HG02571 (cell line): Measurements from ENCODE around the gene C1orf115.
"Not testable (repeated sequence)": the region's sequence is repeated elsewhere in the genome, so short reads cannot be mapped to it uniquely, and the experiment has no call there.

ENCODE experiments used
- ATAC-seq: cut with Tn5 transposase; IDR thresholded peaks from one replicate; pipeline ENCODE4 v1.9.1; 2021; ENCODE audit warnings: mild to moderate bottlenecking, moderate library complexity; ENCODE audit not compliant: unreplicated experiment

Gene C1orf115

GRCh38 chr1:220692436-220693228, 2.5 kb downstream of the C1orf115 start:
- no peak for ATAC-seq

DNA sequence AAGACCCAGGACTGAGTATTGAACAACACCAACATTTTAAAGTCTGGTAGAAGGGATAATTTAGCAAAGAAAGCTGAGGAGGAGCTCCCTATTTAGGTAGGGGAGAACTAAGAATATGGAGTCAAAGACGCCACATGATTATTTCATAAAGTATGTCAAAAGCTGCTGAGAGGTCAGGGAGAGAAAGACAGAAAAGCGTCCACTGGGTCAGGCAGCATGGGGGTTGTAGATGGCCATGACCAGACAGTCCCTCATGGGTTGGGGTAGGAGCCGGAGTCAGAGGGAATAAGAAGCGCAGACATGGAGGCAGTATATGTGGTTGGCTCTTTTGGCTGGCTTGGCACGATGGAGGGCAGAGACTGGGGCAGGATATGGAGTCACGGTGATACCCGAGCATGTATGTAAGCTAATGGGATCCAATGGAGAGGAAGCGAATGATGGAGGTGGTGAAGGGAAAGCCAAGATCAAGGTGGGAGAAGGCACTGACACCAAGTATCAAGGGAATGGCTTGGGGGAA, 4.8 kb downstream of the C1orf115 start:
- ATAC-seq: no peak

DNA sequence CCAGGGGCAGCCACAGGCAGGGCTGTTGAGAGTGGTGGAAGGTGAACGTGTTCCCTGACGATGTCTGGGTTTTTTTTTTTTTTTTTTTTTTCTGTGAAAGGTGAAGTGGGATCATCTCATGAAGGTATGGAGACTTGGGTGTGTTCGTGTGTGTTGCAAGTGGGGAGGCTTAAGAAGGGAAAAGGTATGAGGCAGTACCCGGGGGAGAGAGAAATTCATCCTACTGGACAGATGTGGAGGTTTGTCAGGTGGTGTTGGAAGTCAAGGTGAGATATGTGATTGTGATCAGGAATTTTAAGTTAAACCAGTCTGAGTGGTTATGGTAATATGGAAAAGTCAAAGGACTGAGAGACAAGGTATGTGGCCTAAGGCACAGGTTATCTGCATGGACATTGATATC, 5.3 kb downstream of the C1orf115 start:
- no peak for ATAC-seq

GRCh38 chr1:220696226-220696862, 6.2 kb downstream of the C1orf115 start:
- ATAC-seq: no peak

- no peak for ATAC-seq
These were observed 6.7 kb downstream of the C1orf115 start for GRCh38 chr1:220696863-220697231.

GRCh38 chr1:220697326-220697725, 7.2 kb downstream of the C1orf115 start:
- no peak for ATAC-seq

DNA sequence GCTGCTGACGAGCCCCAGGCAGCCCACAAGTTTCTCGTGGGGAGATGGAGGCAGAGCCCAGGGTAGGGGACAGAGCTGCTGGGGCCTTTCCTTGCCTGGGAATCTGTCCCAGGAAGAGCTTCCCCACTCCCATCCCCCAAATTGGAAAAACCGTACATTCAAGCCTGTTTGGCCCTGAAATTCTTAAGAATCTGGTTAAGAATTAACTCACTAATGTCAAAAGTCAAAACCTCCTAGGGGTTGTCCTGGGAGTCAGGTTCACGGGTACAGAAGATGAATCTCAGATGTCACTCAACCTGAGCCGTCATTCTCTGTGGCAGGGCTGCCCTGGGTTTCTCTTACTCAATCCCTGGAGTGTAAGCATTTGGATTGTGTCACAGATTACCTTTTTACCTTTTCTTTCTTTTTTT, 8.4 kb downstream of the C1orf115 start:
- no peak for ATAC-seq

DNA sequence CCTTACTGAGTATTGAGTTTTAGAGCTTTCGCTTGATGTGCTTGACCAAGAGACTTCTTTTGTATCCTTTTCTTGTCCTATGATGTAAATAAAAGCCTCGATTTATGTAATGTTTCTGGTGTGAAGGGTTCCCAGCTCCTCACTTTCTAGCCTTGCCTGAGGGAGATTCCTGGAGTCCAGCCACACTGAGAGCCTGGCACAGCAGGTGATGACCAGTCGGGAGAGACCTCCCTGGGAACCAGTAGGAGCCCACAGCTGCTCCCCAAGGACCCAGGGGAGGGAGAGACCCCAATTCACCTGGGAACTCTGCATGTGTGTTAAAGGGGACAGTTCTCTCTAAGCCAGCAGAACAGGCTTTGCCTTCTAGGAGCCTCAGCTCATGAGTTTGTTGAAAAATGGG, 8.9 kb downstream of the C1orf115 start:
- ATAC-seq: no peak

DNA sequence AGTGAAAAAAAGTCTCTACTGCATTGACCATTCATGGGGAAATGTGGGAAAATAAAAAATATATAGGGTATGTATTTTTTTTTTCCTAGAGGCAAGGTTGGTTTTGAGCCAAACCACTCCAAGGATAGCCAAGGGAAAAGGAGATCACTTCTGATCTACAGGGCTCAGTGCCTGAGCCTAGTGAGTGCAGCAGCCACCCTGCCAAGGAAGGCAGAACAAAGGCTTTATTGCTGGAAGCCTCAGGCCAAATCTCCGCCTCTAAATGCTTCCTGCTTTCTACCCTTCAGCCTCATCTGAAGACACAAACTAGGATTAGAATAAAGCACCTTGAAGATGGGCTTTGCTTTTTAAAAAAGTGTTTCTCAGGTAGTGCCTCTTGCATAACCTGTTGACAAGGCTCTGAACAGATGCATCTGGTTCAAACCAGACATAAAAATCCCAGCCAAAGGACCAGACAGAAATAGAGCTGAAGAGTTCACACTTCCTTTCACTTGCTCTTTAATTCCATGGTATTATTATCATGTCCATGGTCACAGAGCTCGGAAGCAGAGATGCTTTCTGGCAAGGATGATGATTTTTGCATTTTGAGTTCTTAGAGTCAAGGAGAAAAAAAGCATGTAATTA, 10.5 kb downstream of the C1orf115 start:
- no peak for ATAC-seq

GRCh38 chr1:220701974-220702373, 11.8 kb downstream of the C1orf115 start:
- no peak for ATAC-seq

DNA sequence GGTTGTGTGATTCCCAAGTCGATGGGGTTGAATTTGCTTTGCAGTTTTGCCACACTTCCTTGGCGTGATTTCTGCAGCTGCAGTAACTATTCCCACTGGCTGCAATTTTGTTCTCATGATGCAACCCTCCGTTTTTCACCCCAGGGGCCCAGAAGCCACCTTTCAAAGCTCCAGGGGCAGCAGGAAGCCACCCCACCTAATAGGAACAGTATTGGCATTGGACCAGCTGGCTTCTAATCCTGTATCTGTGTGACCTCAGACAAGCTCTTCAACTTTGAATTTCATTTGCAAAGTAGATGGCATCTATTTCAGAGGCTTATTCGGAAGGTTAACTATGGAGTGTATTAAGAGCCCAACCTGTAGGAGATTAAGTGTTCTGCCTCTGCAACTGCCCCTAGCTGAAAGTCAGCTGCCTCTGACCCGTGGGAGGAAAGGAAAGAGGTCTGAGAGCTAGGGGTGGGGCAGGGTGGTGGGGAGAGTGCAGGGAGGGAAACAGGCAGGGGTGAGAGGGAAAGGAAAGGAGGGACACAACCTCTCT, 12.6 kb downstream of the C1orf115 start:
- ATAC-seq: no peak

- ATAC-seq: no peak
These were observed 13.1 kb downstream of the C1orf115 start for GRCh38 chr1:220703305-220703704.

DNA sequence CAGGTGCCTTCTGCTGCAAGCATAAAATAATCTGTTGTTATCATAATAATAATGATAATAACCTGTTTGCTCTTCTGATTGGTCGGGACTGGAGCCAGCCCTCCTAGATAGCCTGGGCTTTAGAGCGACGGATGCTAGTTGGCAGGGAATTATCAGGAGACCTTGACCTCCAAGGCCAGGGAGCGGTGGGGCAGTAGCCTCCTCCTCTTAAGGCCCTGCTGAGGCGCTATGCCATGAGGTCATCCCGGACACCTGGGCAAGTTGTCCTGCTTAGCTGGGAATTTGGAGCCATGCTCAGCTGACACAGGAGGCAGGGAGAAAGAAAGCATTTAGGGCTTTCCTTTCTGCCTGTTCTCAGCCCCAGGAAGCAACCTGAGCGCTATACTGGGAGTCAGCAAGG, 15.6 kb downstream of the C1orf115 start:
- ATAC-seq: no peak

DNA sequence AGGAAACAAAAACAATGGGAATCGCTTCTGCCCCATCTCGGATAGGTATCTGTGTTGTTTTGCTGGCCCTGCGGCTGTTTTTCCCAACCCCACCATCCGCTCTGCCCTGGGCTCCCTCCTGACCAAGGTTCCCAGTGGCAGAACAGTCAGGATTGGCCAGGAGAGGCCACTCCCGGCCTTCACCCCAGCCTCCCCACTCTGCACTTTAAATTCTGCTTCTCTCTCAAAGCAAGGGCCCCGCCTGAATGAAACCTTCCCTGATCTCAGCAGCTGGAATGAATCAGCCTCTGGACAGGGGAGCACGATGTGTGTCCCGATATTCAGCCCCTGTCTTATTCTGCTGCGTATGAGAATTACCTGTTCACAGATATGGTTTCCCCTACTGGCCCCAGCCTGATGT, 16.3 kb downstream of the C1orf115 start:
- no peak for ATAC-seq

- no peak for ATAC-seq
These were observed 17.0 kb downstream of the C1orf115 start for GRCh38 chr1:220707160-220707559.

DNA sequence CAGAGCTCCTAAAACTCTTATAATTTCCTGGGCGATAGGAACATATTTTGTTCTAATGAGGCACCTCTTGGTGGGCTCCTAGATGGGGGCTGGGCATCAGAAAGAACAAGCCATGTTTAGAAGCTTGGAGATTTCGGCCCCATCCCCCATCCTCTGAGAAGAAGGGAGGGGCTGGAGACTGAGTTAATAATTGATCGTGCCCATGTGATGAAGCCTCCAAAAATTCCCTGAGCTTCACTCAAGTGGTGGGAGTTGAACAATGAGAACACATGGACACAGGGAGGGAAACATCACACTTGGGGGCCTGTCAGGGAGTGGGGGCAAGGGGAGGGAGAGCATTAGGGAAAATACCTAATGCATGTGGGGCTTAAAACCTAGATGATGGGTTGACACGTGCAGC, 18.1 kb downstream of the C1orf115 start:
- no peak for ATAC-seq

DNA sequence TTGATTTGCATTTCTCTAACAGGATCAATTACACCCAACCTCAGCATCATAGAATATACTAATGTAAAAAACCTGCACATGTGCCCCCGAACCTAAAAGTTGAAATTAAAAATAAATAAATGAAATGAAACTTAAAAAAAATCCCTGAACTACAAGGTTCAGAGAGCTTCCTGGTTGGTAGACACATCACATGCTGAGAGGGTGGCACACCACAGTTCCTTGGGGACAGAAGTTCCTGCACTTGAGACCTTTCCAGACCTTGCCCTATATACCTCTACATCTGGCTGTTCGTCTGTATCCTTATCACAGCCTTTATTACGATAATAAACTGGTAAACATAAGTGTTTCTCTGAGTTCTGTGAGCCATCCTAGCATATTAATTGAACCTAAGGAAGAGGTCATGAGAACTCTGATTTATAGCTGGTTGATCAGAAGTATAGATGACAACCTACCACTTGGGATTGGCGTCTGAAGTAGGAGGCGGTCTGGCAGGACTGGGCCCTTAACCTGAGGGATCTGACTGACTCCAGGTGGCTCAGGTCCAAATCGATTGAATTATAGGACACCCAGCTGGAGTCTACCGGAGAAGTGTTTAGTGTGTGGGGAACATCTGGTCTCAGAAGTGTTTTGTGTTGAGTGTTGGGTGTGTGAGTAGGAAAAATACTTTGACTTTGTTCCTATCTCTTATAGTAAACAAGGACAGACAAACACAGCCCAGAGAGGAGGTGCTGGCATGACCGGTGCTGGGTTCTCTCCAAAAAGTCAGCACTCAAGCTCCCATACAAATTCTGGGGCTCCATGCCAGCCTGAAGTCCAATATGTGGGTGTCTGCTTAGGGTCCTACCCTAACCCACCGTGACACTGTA, 19.0 kb downstream of the C1orf115 start:
- no peak for ATAC-seq

- no peak for ATAC-seq
These were observed 20.2 kb downstream of the C1orf115 start for GRCh38 chr1:220710333-220710732.

GRCh38 chr1:220711056-220711809, 21.1 kb downstream of the C1orf115 start:
- ATAC-seq: peak; percentile 81

DNA sequence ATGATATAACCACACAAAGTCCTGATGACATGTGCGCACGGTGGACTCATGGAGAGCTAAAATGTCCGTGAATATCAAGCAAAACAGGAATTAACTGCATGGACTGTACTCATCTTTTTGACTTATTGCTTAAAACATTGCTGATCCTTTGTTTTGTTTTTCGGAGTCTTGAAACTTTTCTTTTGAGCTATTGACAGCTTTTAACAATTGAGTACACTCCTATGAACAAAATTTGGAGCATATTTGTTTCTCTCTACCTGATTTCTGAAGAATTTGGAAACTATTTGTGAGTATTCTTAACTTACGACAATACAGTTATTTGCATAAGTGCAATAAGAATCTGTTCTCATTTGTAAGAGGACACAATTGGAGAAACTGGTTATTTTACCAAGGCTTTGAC, 25.8 kb downstream of the C1orf115 start:
- not testable (repeated sequence) for ATAC-seq
